NT2/D1 (cell line): ENCODE measurements around the gene RAD9A.

Experiments used
- SUZ12 ChIP-seq: IDR thresholded peaks from 2 replicates; pipeline ENCODE4 v1.6.1; 2011; ENCODE audit not compliant: insufficient read length, insufficient read depth; ENCODE audit errors: extremely low read depth
- YY1 ChIP-seq: IDR thresholded peaks from 2 replicates; pipeline ENCODE4 v1.6.1; 2011; ENCODE audit not compliant: insufficient read length, insufficient read depth
- ZNF274 ChIP-seq: IDR thresholded peaks from 2 replicates; pipeline ENCODE4 v1.6.1; 2011; ENCODE audit warnings: mild to moderate bottlenecking, low read depth, low read length

- TF ChIP-seq ZNF274 (no peak), YY1 (no peak), SUZ12 (no peak)
These were observed 4.4 kb downstream of the RAD9A start for GRCh38 chr11:67396259-67396581.
